IPS-18c (cell line): Measurements from ENCODE around the gene NR3C1.

Experiments
- H3K4me3 ChIP-seq: 2 replicates; pipeline ENCODE4 v1.7.0; 2013; ENCODE audit warnings: low read depth, mild to moderate bottlenecking, low read length, moderate library complexity; ENCODE audit not compliant: insufficient read depth
- H3K9me3 ChIP-seq: one replicate; pipeline ENCODE4 v1.6.1; 2013; ENCODE audit warnings: mild to moderate bottlenecking, low read length, moderate library complexity; ENCODE audit not compliant: control insufficient read depth, insufficient read depth

NR3C1 gene

DNA sequence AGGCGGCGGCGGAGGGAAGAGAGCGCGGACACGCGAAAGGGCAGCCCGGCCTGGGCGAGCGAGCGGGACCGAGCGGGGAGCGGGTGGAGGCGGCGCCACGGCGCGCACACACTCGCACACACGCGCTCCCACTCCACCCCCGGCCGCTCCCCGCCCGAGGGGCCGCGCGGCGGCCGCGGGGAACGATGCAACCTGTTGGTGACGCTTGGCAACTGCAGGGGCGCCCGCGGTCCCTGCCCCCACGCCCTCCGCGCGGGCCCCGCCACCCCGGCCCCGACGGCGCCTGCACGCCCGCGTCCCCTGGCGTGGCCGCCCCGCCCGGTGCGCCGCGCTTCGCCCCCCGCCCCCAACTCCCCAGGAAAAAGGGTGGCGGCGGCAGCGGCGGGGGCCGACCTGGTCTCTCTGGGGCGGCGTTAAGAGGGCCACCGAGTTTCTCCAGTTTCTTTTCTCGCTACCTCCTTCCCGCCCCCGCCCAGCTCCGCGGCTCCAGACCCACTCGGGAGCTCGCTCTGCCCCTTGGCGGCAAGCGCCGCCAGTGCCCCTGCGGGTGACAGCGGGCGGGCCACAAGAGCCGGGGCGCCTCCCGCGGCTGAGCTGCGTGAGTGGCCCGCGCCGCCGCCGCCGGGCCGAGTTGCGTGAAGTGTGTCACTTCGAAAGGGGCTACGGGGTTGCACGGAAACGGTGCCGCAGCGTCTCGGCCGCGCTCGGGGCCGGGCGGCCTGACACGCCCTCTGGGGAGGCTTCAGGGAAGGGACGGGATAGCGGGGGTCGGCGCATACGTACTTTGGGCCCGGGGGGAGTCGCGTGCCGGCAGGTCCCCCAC, at the start of gene NR3C1:
Gene NR3C1, minus strand, starts transcription at position 94 of the 823 bp plus-strand sequence. CDS start 2,847 bp downstream, outside the sequence.
- Histone ChIP-seq H3K9me3 (no peaks in the 10 kb centered on the region), H3K4me3 (peak within 1 kb of the TSS; percentile 83)

DNA sequence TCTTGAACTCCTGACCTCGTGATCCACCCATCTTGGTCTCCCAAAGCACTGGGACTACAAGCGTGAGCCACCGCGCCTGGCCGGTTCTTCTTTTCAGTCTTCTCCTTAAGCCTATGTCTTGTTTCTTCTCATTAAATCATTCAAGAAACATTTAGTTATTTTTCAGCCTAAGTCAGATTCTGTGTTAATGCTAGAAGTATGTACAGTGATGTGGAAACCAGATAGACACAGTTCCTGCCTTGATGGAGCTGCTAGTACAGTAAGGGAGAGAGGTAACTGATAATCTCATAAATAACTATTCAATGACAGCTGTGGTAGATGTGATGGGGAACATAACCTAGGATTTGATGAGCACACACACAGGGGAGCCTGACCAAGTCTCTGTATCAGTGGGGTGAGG, 46.3 kb upstream of the NR3C1 start:
- no peak overlapping the region for H3K4me3 ChIP-seq
- no peaks in the 10 kb centered on the region for H3K9me3 ChIP-seq

DNA sequence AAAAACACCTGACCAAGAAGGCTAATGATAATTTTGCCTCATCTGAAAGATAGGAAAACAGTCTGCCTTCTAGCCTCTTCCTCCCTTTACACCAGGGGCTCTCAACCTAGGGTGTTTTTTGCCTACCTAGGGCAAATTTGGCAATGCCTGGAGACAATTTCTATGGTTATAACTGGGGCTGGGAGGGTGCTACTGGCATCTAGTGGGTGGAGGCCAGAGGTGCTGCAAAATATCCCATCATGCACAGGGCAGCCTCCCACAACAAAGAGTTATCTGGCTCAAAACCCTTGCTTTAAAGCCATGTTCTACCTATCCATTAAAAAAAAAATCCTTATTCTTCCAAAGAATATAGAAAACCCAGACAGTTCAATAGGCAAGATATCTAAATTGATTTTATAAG, 45.0 kb upstream of the NR3C1 start:
- H3K4me3 ChIP-seq = no peak overlapping the region
- H3K9me3 ChIP-seq = no peaks in the 10 kb centered on the region

- no peaks in the 10 kb centered on the region for H3K9me3 ChIP-seq
- no peak overlapping the region for H3K4me3 ChIP-seq
Observed at GRCh38 chr5:143447983-143448382, 44.5 kb upstream of the NR3C1 start.

- H3K9me3 ChIP-seq = no peaks in the 10 kb centered on the region
- no peak overlapping the region for H3K4me3 ChIP-seq
Observed at GRCh38 chr5:143446535-143447226, 43.2 kb upstream of the NR3C1 start.

DNA sequence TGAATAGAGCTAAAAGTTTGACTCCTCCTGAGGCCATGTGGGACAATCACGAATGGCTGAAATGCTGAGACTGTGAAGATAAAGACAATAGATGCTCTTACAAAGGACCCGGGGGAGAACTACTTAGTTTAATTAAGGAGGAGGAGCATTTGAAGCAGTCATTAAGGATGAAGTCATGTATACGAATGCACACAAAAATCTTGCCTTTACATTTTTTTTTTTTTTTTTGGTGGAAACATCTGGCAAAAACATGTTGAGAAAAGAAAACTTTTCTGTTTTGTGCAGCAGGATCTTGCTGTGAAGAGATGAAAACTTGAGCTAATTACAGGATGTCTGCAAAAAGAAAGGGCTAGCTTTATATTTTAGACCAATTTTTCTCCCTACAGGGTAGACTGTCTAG, 42.3 kb upstream of the NR3C1 start:
- H3K4me3 ChIP-seq = no peak overlapping the region
- H3K9me3 ChIP-seq = no peaks in the 10 kb centered on the region

GRCh38 chr5:143443330-143443729, 39.8 kb upstream of the NR3C1 start:
- no peak overlapping the region for H3K4me3 ChIP-seq
- no peaks in the 10 kb centered on the region for H3K9me3 ChIP-seq

DNA sequence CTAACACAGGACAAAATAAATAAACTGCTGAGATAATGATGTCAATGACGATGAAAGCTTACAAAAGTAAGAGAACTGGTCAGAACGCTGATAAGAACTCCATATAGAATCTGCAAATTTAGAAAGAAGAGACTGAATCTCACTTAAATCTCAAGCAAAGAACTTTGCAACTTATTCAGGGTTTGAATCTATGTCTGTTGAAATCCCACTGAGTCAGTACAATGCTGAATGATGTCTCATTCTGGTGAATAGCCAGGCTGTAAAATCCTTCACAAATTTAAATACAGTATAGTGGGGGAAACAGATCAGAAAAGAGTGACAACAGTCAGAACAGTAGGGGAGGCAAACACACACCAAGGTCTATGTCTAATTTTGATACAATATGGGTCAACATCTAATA, 38.9 kb upstream of the NR3C1 start:
- Histone ChIP-seq H3K4me3 (no peak overlapping the region), H3K9me3 (no peaks in the 10 kb centered on the region)

GRCh38 chr5:143440448-143441115, 37.1 kb upstream of the NR3C1 start:
- Histone ChIP-seq H3K9me3 (no peaks in the 10 kb centered on the region), H3K4me3 (no peak overlapping the region)

GRCh38 chr5:143437666-143438273, 34.3 kb upstream of the NR3C1 start:
- no peaks in the 10 kb centered on the region for H3K9me3 ChIP-seq
- H3K4me3 ChIP-seq = no peak overlapping the region

- H3K4me3 ChIP-seq = no peak overlapping the region
- no peaks in the 10 kb centered on the region for H3K9me3 ChIP-seq
Observed at GRCh38 chr5:143436871-143437270, 33.4 kb upstream of the NR3C1 start.

- Histone ChIP-seq H3K9me3 (no peaks in the 10 kb centered on the region), H3K4me3 (no peak overlapping the region)
Observed at GRCh38 chr5:143435210-143435657, 31.7 kb upstream of the NR3C1 start.

DNA sequence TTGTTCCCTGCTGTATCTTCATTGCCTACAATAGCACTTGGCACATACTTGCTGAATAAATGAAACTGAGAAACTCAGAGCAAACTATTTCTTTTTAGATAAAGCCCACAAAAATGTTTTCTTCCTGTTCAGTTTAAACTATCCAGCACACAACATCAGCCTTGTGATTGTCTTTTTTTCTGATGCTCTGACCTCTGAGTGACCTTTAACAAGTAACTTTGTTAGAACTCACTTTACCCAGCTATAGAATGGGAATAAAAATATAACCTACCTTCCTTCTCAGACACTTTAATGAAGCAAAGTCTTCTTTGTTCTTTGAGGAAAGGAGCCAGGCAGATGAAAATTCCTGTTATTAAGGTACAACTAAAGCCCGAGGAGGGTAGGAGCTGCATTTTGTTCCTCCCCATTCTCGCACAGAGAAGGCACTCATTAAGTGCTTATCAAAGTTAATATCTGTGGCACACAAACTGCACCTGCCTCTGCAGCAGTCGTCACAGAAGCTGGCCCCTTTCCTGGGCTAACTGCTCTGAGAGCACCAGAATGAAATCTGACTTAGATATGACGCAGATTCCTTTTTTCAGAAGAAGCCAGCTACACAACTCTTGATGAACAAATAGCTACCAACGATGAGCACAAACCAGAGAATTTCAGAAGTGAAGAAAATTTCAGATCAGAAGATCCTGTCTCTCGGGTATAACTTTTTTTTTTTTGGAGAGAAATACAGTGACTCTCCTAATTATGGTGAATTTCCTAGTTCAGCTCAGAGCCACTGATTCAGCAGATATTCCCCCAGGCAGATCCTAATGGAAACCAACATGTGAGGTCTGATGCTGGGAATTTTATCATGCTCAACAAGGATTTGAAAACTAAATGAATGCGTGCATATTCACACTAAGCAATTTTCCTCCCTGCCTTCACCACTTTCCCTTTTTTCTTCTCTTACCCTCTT, 31.0 kb upstream of the NR3C1 start:
- Histone ChIP-seq H3K4me3 (no peak overlapping the region), H3K9me3 (no peaks in the 10 kb centered on the region)

- Histone ChIP-seq H3K4me3 (no peak overlapping the region), H3K9me3 (no peaks in the 10 kb centered on the region)
Observed at GRCh38 chr5:143433670-143434069, 30.2 kb upstream of the NR3C1 start.

GRCh38 chr5:143432658-143433239, 29.3 kb upstream of the NR3C1 start:
- no peaks in the 10 kb centered on the region for H3K9me3 ChIP-seq
- H3K4me3 ChIP-seq = no peak overlapping the region

DNA sequence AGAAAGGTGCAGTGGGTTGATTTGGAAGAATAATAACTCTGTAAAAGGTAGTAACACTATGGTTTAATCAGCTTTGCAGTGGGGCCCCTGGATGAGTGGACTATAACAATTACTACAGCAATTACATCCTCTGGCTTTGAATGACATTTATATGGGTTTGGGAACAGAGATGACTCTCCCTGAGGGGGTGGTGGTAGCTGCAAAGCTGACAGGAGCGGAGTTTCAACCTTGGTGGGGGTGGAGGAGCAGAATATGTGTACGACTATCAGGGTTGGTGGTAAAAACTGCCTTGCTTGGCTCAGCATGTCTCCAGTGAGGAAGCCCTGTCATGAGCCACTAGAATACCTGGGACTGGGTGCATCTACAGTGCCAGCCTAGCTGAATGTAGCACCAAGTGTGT, 28.3 kb upstream of the NR3C1 start:
- Histone ChIP-seq H3K9me3 (no peaks in the 10 kb centered on the region), H3K4me3 (no peak overlapping the region)
